H9 (cell line): ENCODE measurements around the gene CNOT11. TPM values are rescaled to one million over a fixed set of nuclear protein-coding genes. Genes with fewer than 3 reads are reported as not detected.
"Not testable (repeated sequence)": the region's sequence is repeated elsewhere in the genome, so short reads cannot be mapped to it uniquely, and the experiment has no call there.

ENCODE experiments used
- DNase-seq: peaks from one replicate; pipeline ENCODE4 v3.0.0-alpha.2; 2017
- H2AFZ ChIP-seq: one replicate; pipeline ENCODE4 v1.6.1; 2013; ENCODE audit warnings: mild to moderate bottlenecking, low read length, control low read depth, moderate library complexity
- H2AK5ac ChIP-seq: 2 replicates; pipeline ENCODE4 v1.6.1; 2013; ENCODE audit warnings: low read length, control low read depth, mixed read lengths; ENCODE audit not compliant: insufficient read length
- H2BK120ac ChIP-seq: one replicate; pipeline ENCODE4 v1.6.1; 2013; ENCODE audit warnings: low read depth, mild to moderate bottlenecking, low read length, control low read depth, inconsistent platforms; ENCODE audit not compliant: poor library complexity, severe bottlenecking
- H2BK12ac ChIP-seq: 2 replicates; pipeline ENCODE4 v1.6.1; 2013; ENCODE audit warnings: low read length, control low read depth, mixed read lengths, low read depth; ENCODE audit not compliant: insufficient read length
- H2BK15ac ChIP-seq: 2 replicates; pipeline ENCODE4 v1.6.1; 2013; ENCODE audit warnings: low read depth, low read length, control low read depth
- H2BK20ac ChIP-seq: one replicate; pipeline ENCODE4 v1.6.1; 2013; ENCODE audit warnings: low read depth, mild to moderate bottlenecking, low read length, control low read depth, inconsistent platforms; ENCODE audit not compliant: poor library complexity, severe bottlenecking
- H2BK5ac ChIP-seq: 2 replicates; pipeline ENCODE4 v1.6.1; 2013; ENCODE audit warnings: low read length, control low read depth, mixed read lengths; ENCODE audit not compliant: insufficient read length
- H3K14ac ChIP-seq: 2 replicates; pipeline ENCODE4 v1.6.1; 2013; ENCODE audit warnings: low read length, control low read depth; ENCODE audit not compliant: insufficient read depth
- H3K18ac ChIP-seq: 2 replicates; pipeline ENCODE4 v1.6.1; 2013; ENCODE audit warnings: low read depth, mild to moderate bottlenecking, mixed read lengths, low read length, control low read depth; ENCODE audit not compliant: insufficient read length
- H3K23ac ChIP-seq: 2 replicates; pipeline ENCODE4 v1.6.1; 2013; ENCODE audit warnings: low read length, control low read depth, mixed read lengths, low read depth; ENCODE audit not compliant: insufficient read length
- H3K23me2 ChIP-seq: 2 replicates; pipeline ENCODE4 v1.6.1; 2013; ENCODE audit warnings: low read depth, mild to moderate bottlenecking, mixed read lengths, low read length, control low read depth; ENCODE audit not compliant: insufficient read length, poor library complexity, severe bottlenecking
- H3K27ac ChIP-seq: 2 replicates; pipeline ENCODE4 v1.5.1; 2013; ENCODE audit warnings: low read length, control low read depth, mixed read lengths, low read depth; ENCODE audit not compliant: insufficient read length
- H3K27me3 ChIP-seq: 2 replicates; pipeline ENCODE4 v1.6.1; 2013; ENCODE audit warnings: low read length, control low read depth, inconsistent platforms; ENCODE audit not compliant: insufficient read depth
- H3K4ac ChIP-seq: 2 replicates; pipeline ENCODE4 v1.6.1; 2013; ENCODE audit warnings: low read depth, mild to moderate bottlenecking, control low read depth, inconsistent platforms, low read length, moderate library complexity
- H3K4me1 ChIP-seq: 2 replicates; pipeline ENCODE4 v1.6.1; 2013; ENCODE audit warnings: low read length, control low read depth, inconsistent platforms; ENCODE audit not compliant: insufficient read depth
- H3K4me2 ChIP-seq: 2 replicates; pipeline ENCODE4 v1.6.1; 2013; ENCODE audit warnings: low read length, control low read depth, mixed read lengths; ENCODE audit not compliant: insufficient read length, insufficient read depth
- H3K56ac ChIP-seq: 2 replicates; pipeline ENCODE4 v1.6.1; 2013; ENCODE audit warnings: low read depth, mild to moderate bottlenecking, mixed read lengths, low read length, control low read depth; ENCODE audit not compliant: insufficient read length
- H3K79me1 ChIP-seq: 2 replicates; pipeline ENCODE4 v1.6.1; 2013; ENCODE audit warnings: low read depth, mild to moderate bottlenecking, moderate library complexity, low read length, control low read depth, inconsistent platforms; ENCODE audit not compliant: insufficient read depth, poor library complexity, severe bottlenecking
- H3K79me2 ChIP-seq: 2 replicates; pipeline ENCODE4 v1.6.1; 2013; ENCODE audit warnings: low read length, control low read depth, inconsistent platforms; ENCODE audit not compliant: insufficient read depth
- H3K9ac ChIP-seq: 2 replicates; pipeline ENCODE4 v1.6.1; 2013; ENCODE audit warnings: low read length, control low read depth, mixed read lengths; ENCODE audit not compliant: insufficient read length; ENCODE audit errors: extremely low read depth
- H3K9me3 ChIP-seq: one replicate; pipeline ENCODE4 v1.6.1; 2013; ENCODE audit warnings: low read depth, low read length, inconsistent platforms; ENCODE audit not compliant: control insufficient read depth
- H3T11ph ChIP-seq: one replicate; pipeline ENCODE4 v1.6.1; 2013; ENCODE audit warnings: mild to moderate bottlenecking, low read length, control low read depth, inconsistent platforms
- H4K20me1 ChIP-seq: one replicate; pipeline ENCODE4 v1.6.1; 2013; ENCODE audit not compliant: control insufficient read depth, insufficient read length, insufficient read depth
- H4K5ac ChIP-seq: 2 replicates; pipeline ENCODE4 v1.6.1; 2013; ENCODE audit warnings: low read depth, mild to moderate bottlenecking, mixed read lengths, low read length, control low read depth; ENCODE audit not compliant: insufficient read length
- H4K8ac ChIP-seq: replicated peaks from 2 replicates; pipeline ENCODE4 v1.6.1; 2013; ENCODE audit warnings: low read length, control low read depth, mixed read lengths, low read depth; ENCODE audit not compliant: insufficient read length
- H4K91ac ChIP-seq: 2 replicates; pipeline ENCODE4 v1.6.1; 2013; ENCODE audit warnings: low read depth, mild to moderate bottlenecking, moderate library complexity, mixed read lengths, low read length, control low read depth; ENCODE audit not compliant: insufficient read length
- H3K27ac Mint-ChIP-seq, 3 experiments: 2 replicates in 2 of 3; 3 replicates in 1 of 3; pipeline ENCODE4 v1.8.0; 2020 to 2021; ENCODE audit warnings: mixed read lengths in 3 of 3, mild to moderate bottlenecking in 1 of 3, moderate library complexity in 1 of 3
- H3K27me3 Mint-ChIP-seq: 2 replicates; pipeline ENCODE4 v1.8.0; 2021; ENCODE audit warnings: low read depth, mild to moderate bottlenecking, moderate library complexity, mixed read lengths
- H3K36me3 Mint-ChIP-seq, 3 experiments: 2 replicates in 2 of 3; 3 replicates in 1 of 3; pipeline ENCODE4 v1.8.0; 2020 to 2021; ENCODE audit warnings: low read depth in 3 of 3, mixed read lengths in 3 of 3; ENCODE audit not compliant: insufficient read depth in 1 of 3
- H3K4me1 Mint-ChIP-seq, 2 experiments: 2 replicates each; pipeline ENCODE4 v1.8.0; 2020; ENCODE audit warnings: mixed read lengths in 2 of 2
- H3K4me3 Mint-ChIP-seq, 2 experiments: 2 replicates in 1 of 2; 3 replicates in 1 of 2; pipeline ENCODE4 v1.8.0; 2020 to 2021; ENCODE audit warnings: mild to moderate bottlenecking in 2 of 2, mixed read lengths in 2 of 2, moderate library complexity in 1 of 2
- H3K9me3 Mint-ChIP-seq, 2 experiments: 2 replicates in 1 of 2; 3 replicates in 1 of 2; pipeline ENCODE4 v1.8.0; 2020; ENCODE audit warnings: mild to moderate bottlenecking in 2 of 2, mixed read lengths in 2 of 2, moderate library complexity in 1 of 2
- CTCF ChIP-seq: fragments of 200-600 bp; sonication (generic); conservative IDR thresholded peaks from 3 replicates; pipeline ENCODE4 v1.8.0; 2021; ENCODE audit warnings: antibody characterized with exemption, mild to moderate bottlenecking
- WGBS: extraction: QIAGEN DNeasy Blood & Tissue Kit; methylation state at CpG from one replicate; pipeline ENCODE4 v1.1.7; 2013; ENCODE audit warnings: missing lambda C conversion rate, low lambda C conversion rate, mixed read lengths; ENCODE audit not compliant: insufficient read length; ENCODE audit errors: extremely low coverage; 5-methylcytosine and 5-hydroxymethylcytosine counted together
- total RNA-seq: library from RNA; stranded (reverse); gene quantifications from 2 replicates; pipeline ENCODE4 v1.2.1, GENCODE V29; 2021

The CNOT11 gene
- total RNA-seq, 1 experiment from 2014 or later: 46.8 TPM

GRCh38 chr2:101234169-101234938, 18.3 kb upstream of the CNOT11 start:
- H3T11ph ChIP-seq: no peak overlapping the region
- no peak overlapping the region for H4K5ac ChIP-seq
- no peak overlapping the region for H3K27ac ChIP-seq
- H2BK5ac ChIP-seq: no peak overlapping the region
- H4K8ac ChIP-seq: no peak overlapping the region
- no peaks in the 10 kb centered on the region for H3K79me2 ChIP-seq
- H4K91ac ChIP-seq: no peak overlapping the region
- no peak overlapping the region for H3K14ac ChIP-seq
- WGBS: no CpG with 5 or more reads among the region's 12 CpGs
- Mint-ChIP-seq H3K36me3 (peaks cover 5 to 9% (median 8%) of the 10 kb centered on the region in 3 experiments; a peak in 6 of 7 replicates), H3K27ac (no peak overlapping the region), H3K9me3 (peaks cover 11 to 15% of the 10 kb centered on the region in 2 experiments), H3K4me3 (no peak overlapping the region), H3K27me3 (peaks cover 1% of the 10 kb centered on the region; the same call in 1 of the 2 replicates), H3K4me1 (peaks cover 5 to 6% of the 10 kb centered on the region in 2 experiments)
- no peaks in the 10 kb centered on the region for H3K23me2 ChIP-seq
- H3K23ac ChIP-seq: no peak overlapping the region
- no peak overlapping the region for H2BK120ac ChIP-seq
- no peaks in the 10 kb centered on the region for H3K27me3 ChIP-seq
- no peak overlapping the region for H3K4ac ChIP-seq
- no peak overlapping the region for H2BK15ac ChIP-seq
- no peaks in the 10 kb centered on the region for H4K20me1 ChIP-seq
- no peak overlapping the region for H3K9ac ChIP-seq
- H3K79me1 ChIP-seq: no peaks in the 10 kb centered on the region
- no peaks in the 10 kb centered on the region for H3K9me3 ChIP-seq
- TF ChIP-seq CTCF: no peak
- H3K4me2 ChIP-seq: no peak overlapping the region
- no peak overlapping the region for H2AK5ac ChIP-seq
- no peak overlapping the region for H2BK20ac ChIP-seq
- no peak overlapping the region for H3K56ac ChIP-seq
- H2AFZ ChIP-seq: no peak overlapping the region
- DNase-seq: no peak
- no peak overlapping the region for H2BK12ac ChIP-seq
- H3K18ac ChIP-seq: no peak overlapping the region
- no peaks in the 10 kb centered on the region for H3K4me1 ChIP-seq

GRCh38 chr2:101235956-101236355, 16.7 kb upstream of the CNOT11 start:
- not testable (repeated sequence) for H3K4me3 Mint-ChIP-seq, H3K27ac Mint-ChIP-seq, H3K23ac ChIP-seq, H3K27ac ChIP-seq, H4K8ac ChIP-seq, H3K14ac ChIP-seq, H3K4me1 ChIP-seq, H2AFZ ChIP-seq, H2BK15ac ChIP-seq, H3K36me3 Mint-ChIP-seq, H4K5ac ChIP-seq, H2AK5ac ChIP-seq, H3K27me3 Mint-ChIP-seq, H3K23me2 ChIP-seq, H3K9ac ChIP-seq, H4K20me1 ChIP-seq, H3K27me3 ChIP-seq, H2BK5ac ChIP-seq, H3T11ph ChIP-seq, H2BK12ac ChIP-seq, H3K18ac ChIP-seq, H3K4me2 ChIP-seq, H2BK20ac ChIP-seq, H3K79me1 ChIP-seq, DNase-seq, H4K91ac ChIP-seq, H2BK120ac ChIP-seq, H3K79me2 ChIP-seq, H3K9me3 ChIP-seq, H3K56ac ChIP-seq, H3K4ac ChIP-seq
- WGBS: no CpG with 5 or more reads among the region's 1 CpG
- Mint-ChIP-seq H3K9me3 (peaks cover 11 to 15% of the 10 kb centered on the region in 2 experiments), H3K4me1 (peaks cover 8 to 16% of the 10 kb centered on the region in 2 experiments)
